ENCODE measurements around the gene NOB1. TPM values are rescaled to one million over a fixed set of nuclear protein-coding genes. Genes with fewer than 3 reads are reported as not detected.
A peak's percentile ranks its signal among the peaks of the same experiment; 100 is the strongest.

NOB1 gene
- total RNA-seq, 4 donors from 2014 or later, result 23.4 to 31.4 (median 27.1) TPM

DNA sequence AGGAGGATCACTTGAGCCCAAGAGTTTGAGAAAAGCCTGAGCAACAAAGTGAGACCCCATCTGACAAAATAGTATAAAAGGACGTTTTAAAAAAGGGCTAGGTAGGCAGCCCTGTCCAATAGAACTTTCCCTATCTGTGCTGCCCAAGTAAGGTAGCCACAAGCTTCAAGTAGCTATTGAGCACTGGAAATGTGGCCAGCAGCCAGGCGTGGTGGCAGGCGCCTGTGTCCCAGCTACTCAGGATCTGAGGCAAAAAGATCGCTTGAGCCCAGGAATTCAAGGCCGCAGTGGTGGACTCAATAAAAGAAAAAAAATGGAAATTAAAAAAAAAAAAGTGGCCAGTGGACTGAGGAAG is 26.8 kb downstream of the NOB1 start:
- Histone ChIP-seq H3K9me3 (no peaks in the 10 kb centered on the region), H3K4me1 (peaks cover 0 to 50% (median 20%) of the 10 kb centered on the region in 3 donors), H3K27ac (peak overlapping the region in 2 of 4 donors; percentile 85 to 89), H3K27me3 (no peaks in the 10 kb centered on the region), H3K4me3 (no peak overlapping the region), H3K36me3 (no peaks in the 10 kb centered on the region)
- 85 to 100% methylated on average over 2 to 5 of the region's 5 CpGs for WGBS, 2 donors (ENCODE audit: low coverage in 1 of 2)
- ATAC-seq, result no peak
- TF ChIP-seq POLR2AphosphoS5 (IDR thresholded peaks at IDR 0.05), result no peak
- no peak for TF ChIP-seq POLR2A (IDR thresholded peaks at IDR 0.05)

DNA sequence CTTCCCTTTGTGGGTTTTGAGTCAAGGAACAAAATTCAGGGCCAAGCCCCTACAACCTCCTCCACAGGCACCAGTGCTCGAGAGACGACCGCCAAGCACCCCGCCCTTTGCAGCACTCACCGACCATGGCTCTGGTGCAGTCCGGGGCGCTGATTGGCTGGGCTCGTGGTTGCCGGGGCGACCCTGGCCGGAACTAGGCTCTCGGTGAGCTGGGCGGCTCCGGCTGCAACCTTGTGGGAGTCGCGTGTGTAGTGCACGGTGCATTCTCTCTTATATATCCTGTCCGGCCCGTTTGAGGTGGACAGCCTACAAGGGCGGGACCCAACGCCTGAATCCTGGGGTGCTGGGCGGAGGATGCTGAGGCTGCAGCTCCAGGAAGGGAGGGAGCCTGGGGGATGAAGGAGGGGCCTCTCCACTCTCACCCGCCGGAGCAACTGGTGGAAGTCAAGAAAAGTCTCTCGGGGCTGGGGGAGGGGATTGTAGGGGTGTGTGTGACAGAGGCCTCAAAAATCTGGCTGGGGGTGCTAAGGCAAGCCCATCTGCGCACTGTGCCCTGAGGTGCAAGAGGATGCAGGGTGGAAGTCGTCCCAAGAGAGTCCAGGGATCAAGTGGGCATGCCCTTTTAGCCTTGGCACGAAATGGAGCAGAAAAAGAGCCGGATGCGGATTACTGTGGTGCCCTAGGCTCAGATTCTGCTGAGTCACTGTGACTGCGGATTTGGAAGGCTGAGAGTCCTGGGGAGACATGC is 28.2 kb downstream of the NOB1 start, which contains the start of gene NQO1:
NQO1 (minus strand) TSS at position 248 of the 748 bp plus-strand sequence; CDS start at position 127, 121 bp downstream.
- Histone ChIP-seq H3K4me3 (peak within 1 kb of the TSS; percentile 38 to 61), H3K27me3 (no peaks in the 10 kb centered on the region), H3K4me1 (peaks cover 0 to 50% (median 20%) of the 10 kb centered on the region in 3 donors), H3K27ac (peak within 1 kb of the TSS; percentile 59 to 89 (median 85)), H3K9me3 (no peaks in the 10 kb centered on the region), H3K36me3 (no peaks in the 10 kb centered on the region)
- 0 to 3% methylated on average over 5 to 12 of the region's 31 CpGs for WGBS, 2 donors (ENCODE audit: low coverage in 1 of 2)
- TF ChIP-seq EP300 (IDR thresholded peaks at IDR 0.05) (no peak), POLR2A (IDR thresholded peaks at IDR 0.05) (peak; percentile 34 to 55)
- ATAC-seq, result peak; percentile 98

DNA sequence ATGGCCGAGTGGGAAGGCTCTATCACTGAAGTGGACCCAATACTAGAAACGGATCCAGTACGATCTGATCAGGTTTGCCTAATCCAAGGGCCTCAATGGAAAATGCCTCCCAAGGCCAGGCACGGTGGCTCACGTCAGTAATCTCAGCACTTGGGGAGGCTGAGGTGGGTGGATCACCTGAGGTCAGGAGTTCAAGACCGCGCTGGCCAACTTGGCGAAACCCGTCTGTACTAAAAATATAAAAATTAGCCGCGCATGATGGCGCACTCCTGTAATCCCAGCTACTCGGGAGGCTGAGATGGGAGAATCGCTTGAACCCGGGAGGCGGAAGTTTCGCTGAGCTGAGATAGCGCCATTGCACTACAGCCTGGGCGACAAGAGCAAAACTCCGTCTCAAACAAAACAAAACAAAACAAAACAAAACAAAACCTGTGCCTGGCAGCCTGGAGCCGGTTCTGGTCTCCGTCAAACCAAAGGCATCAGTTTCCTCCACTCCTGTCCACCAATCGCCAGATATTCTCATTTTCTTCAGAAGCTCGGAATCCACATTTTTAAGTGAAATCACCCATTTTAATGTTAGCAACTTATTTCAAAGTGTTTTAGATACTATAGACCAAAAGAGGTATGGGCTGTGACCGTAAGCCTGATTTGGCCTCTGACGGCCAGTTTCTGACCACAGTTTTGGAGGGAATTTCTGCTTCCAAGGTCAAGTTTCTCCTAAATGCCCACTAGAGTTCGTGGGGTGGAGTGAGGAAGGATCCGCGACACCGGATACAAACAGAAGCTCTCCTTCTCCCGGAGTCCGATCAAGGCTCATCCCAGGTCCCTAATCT is 29.0 kb downstream of the NOB1 start:
- WGBS, 2 donors (ENCODE audit: low coverage in 1 of 2), result 14 to 86% methylated on average over 6 to 21 of the region's 32 CpGs
- no peaks in the 10 kb centered on the region for H3K27me3 ChIP-seq
- H3K4me1 ChIP-seq, result peaks cover 0 to 50% (median 20%) of the 10 kb centered on the region in 3 donors
- no peaks in the 10 kb centered on the region for H3K36me3 ChIP-seq
- TF ChIP-seq, protein P1, sequence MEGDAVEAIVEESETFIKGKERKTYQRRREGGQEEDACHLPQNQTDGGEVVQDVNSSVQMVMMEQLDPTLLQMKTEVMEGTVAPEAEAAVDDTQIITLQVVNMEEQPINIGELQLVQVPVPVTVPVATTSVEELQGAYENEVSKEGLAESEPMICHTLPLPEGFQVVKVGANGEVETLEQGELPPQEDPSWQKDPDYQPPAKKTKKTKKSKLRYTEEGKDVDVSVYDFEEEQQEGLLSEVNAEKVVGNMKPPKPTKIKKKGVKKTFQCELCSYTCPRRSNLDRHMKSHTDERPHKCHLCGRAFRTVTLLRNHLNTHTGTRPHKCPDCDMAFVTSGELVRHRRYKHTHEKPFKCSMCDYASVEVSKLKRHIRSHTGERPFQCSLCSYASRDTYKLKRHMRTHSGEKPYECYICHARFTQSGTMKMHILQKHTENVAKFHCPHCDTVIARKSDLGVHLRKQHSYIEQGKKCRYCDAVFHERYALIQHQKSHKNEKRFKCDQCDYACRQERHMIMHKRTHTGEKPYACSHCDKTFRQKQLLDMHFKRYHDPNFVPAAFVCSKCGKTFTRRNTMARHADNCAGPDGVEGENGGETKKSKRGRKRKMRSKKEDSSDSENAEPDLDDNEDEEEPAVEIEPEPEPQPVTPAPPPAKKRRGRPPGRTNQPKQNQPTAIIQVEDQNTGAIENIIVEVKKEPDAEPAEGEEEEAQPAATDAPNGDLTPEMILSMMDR (IDR thresholded peaks at IDR 0.05), result peak in 1 of 4 experiments; percentile 3
- no peak for TF ChIP-seq EP300 (IDR thresholded peaks at IDR 0.05)
- peak overlapping the region; percentile 38 to 61 for H3K4me3 ChIP-seq
- peak overlapping the region; percentile 59 to 89 (median 85) for H3K27ac ChIP-seq
- no peak for ATAC-seq
- H3K9me3 ChIP-seq, result no peaks in the 10 kb centered on the region

DNA sequence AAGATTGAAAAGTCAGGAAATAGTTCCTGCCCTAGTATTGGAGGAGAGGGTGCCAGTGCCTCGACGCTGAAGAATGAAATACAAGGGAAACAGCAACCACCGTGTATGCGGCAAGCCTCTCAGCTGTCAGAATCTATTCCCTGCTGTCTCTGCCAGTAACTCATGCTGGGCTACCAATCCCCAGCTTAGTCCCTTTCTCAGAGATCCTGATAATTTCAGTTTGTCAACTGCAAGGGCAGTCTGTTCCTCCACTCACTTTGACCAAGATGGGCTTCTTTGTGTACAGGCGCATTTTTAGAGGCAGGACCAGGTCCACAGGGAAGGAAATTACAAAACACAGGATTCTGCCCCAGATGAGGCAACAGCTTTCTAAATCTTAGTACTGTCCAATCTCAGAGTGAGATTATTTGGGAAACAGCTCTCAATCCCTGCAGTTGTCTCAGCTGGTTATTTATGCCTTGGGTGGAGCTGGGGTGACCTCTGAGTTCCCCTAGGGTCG is 29.7 kb downstream of the NOB1 start:
- TF ChIP-seq, protein P1 (IDR thresholded peaks at IDR 0.05), result no peak
- TF ChIP-seq EP300 (IDR thresholded peaks at IDR 0.05), result no peak
- no peak for TF ChIP-seq POLR2A (IDR thresholded peaks at IDR 0.05)
- no peak for TF ChIP-seq POLR2AphosphoS5 (IDR thresholded peaks at IDR 0.05)
- Histone ChIP-seq H3K9me3 (no peaks in the 10 kb centered on the region), H3K36me3 (no peaks in the 10 kb centered on the region), H3K4me3 (no peak overlapping the region), H3K27ac (peak overlapping the region in 3 of 4 donors; percentile 85 to 89 (median 85)), H3K4me1 (peaks cover 0 to 50% (median 20%) of the 10 kb centered on the region in 3 donors), H3K27me3 (no peaks in the 10 kb centered on the region)
- WGBS, 2 donors (ENCODE audit: low coverage in 1 of 2), result 61 to 75% methylated on average over 4 to 5 of the region's 6 CpGs
- ATAC-seq, result no peak

DNA sequence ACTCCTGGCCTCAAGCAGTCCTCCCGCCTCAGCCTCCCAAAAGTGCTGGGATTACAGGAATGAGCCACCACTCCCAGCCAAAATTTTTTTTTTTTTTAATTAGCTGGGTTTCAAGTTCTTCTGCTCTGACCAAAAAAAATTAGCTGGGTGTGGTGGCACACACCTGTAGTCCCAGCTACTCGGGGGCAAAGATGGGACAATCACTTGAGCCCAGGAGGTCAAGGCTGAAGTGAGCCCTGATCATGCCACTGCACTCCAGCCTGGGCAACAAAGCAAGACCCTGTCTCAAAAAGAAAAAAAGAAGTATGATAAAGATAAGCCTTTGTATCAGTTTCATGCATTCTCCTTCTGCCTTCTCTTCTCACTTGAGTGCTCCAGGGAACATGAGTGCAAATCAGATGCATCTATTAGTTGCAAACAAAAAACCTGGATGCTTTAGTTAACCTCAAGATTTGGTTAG is 30.3 kb downstream of the NOB1 start:
- Histone ChIP-seq H3K9me3 (no peaks in the 10 kb centered on the region), H3K4me3 (no peak overlapping the region), H3K27me3 (no peaks in the 10 kb centered on the region), H3K36me3 (no peaks in the 10 kb centered on the region), H3K4me1 (peaks cover 0 to 50% (median 20%) of the 10 kb centered on the region in 3 donors), H3K27ac (peak overlapping the region in 3 of 4 donors; percentile 85 to 89 (median 85))
- no peak for ATAC-seq
- TF ChIP-seq POLR2A (IDR thresholded peaks at IDR 0.05) (no peak), EP300 (IDR thresholded peaks at IDR 0.05) (no peak), POLR2AphosphoS5 (IDR thresholded peaks at IDR 0.05) (no peak)
- TF ChIP-seq, protein P1 (IDR thresholded peaks at IDR 0.05), result no peak
- 100% methylated on average over 1 of the region's 2 CpGs for WGBS, 2 donors (ENCODE audit: low coverage in 1 of 2)
